Thyroid gland (tissue), 4 donors: ENCODE results near the gene PER3.

Experiments
- CTCF ChIP-seq, 6 experiments: fragments of 200-600 bp in 3 of 6; fragments of 450-650 bp in 3 of 6; sonication (generic) in 3 of 6; IDR thresholded peaks; one replicate each; pipeline ENCODE4 v1.5.1; 2016 to 2019; ENCODE audit warnings: antibody characterized with exemption in 6 of 6, mild to moderate bottlenecking in 2 of 6, inconsistent platforms in 1 of 6, moderate library complexity in 1 of 6
- POLR2A ChIP-seq, 2 donors: fragments of 450-650 bp; IDR thresholded peaks; one replicate each; pipeline ENCODE4 v1.6.1; 2017; ENCODE audit warnings: antibody characterized with exemption in 2 of 2, mild to moderate bottlenecking in 2 of 2, moderate library complexity in 1 of 2

DNA sequence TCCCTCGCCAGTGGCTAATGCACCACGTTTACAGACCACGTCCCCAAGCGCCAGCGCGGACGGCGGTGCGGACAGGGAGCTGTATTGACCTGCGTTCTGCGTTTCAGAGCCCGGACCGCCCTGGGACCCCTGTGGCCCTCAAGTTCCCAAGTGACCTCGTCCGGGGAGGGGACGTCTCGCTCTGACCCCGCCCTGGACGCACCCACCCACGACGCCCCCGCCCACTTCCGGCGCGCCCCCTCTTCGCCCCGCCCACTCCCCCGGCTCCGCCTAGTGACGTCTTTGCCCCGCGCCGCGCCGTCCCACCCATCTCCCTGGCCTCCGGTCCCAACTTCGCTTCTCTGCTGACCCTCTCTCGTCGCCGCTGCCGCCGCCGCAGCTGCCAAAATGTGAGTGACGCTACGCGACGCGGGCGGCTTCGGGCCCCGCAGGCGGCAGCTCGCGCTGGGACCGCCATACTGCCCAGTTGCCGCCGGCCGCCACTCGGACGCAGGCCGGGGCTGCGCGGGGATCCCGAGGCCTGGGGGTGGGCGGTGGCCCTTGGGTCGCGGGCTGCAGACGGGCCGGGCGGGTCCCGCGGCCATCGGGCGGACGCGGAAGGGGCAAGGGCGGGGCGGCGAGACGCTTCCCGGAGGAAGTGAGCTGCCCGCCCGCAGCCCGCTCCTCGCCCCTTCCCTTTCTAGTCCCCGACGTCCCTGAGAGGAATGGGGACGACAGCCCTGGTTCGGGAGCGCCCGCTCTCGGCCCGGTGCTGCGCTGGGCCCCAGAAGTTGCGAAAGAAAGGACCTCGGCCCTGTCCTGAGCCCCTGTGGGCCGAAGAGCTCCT lies 12.9 kb upstream of the PER3 start, which contains the start of gene VAMP3:
- TF ChIP-seq CTCF (IDR thresholded peaks at IDR 0.05) (no peak), POLR2A (IDR thresholded peaks at IDR 0.05) (peak in 1 of 2 donors; percentile 75)
